Upper lobe of left lung (tissue), 4 donors: ENCODE measurements around the gene OR2T27.

Experiments used
- EP300 ChIP-seq, 4 donors: sonication (generic); formaldehyde crosslinking; IDR thresholded peaks; one replicate each; pipeline ENCODE4 v1.5.1; 2017; ENCODE audit warnings: antibody characterized with exemption in 4 of 4, control low read depth in 2 of 4
- TF ChIP-seq, protein P1 (sequence below), 6 experiments: fragments of 450-650 bp in 4 of 6; fragments of 200-600 bp in 2 of 6; sonication (generic) in 2 of 6; IDR thresholded peaks; one replicate each; pipeline ENCODE4 v1.5.1; 2016 to 2019; ENCODE audit warnings: antibody characterized with exemption in 6 of 6

DNA sequence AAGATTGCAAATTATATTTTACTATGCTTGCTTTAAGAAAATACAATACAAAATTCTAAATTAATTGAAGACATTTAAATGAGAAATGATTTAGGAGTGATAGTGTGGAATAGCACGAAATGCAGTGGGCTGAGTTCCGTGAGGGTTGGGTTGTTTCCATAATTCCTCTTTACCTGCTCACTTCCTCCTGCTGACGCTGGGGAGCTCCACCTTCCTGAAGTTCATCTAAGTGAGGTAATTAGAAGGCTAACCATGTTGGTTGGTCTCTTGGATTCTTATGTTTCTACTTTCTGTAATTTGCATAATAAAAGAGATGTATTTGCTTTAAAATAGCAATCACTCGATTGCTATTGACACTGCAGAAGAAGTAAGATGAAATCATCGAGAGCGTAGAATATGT is 42.6 kb upstream of the OR2T27 start:
- no peak for TF ChIP-seq EP300 (IDR thresholded peaks at IDR 0.05)
- TF ChIP-seq, protein P1, sequence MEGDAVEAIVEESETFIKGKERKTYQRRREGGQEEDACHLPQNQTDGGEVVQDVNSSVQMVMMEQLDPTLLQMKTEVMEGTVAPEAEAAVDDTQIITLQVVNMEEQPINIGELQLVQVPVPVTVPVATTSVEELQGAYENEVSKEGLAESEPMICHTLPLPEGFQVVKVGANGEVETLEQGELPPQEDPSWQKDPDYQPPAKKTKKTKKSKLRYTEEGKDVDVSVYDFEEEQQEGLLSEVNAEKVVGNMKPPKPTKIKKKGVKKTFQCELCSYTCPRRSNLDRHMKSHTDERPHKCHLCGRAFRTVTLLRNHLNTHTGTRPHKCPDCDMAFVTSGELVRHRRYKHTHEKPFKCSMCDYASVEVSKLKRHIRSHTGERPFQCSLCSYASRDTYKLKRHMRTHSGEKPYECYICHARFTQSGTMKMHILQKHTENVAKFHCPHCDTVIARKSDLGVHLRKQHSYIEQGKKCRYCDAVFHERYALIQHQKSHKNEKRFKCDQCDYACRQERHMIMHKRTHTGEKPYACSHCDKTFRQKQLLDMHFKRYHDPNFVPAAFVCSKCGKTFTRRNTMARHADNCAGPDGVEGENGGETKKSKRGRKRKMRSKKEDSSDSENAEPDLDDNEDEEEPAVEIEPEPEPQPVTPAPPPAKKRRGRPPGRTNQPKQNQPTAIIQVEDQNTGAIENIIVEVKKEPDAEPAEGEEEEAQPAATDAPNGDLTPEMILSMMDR (IDR thresholded peaks at IDR 0.05): no peak
